Eye (tissue), 1 donor: Measurements from ENCODE around the gene FAM117B.
"Not testable (repeated sequence)": the region's sequence is repeated elsewhere in the genome, so short reads cannot be mapped to it uniquely, and the experiment has no call there.

Experiments
- DNase-seq: peaks from one replicate; pipeline ENCODE4 v3.0.0-alpha.2; 2015

The FAM117B gene

GRCh38 chr2:202639231-202639630, 4.5 kb downstream of the FAM117B start:
- no peak for DNase-seq

GRCh38 chr2:202642567-202642966, 7.8 kb downstream of the FAM117B start:
- DNase-seq: no peak

DNA sequence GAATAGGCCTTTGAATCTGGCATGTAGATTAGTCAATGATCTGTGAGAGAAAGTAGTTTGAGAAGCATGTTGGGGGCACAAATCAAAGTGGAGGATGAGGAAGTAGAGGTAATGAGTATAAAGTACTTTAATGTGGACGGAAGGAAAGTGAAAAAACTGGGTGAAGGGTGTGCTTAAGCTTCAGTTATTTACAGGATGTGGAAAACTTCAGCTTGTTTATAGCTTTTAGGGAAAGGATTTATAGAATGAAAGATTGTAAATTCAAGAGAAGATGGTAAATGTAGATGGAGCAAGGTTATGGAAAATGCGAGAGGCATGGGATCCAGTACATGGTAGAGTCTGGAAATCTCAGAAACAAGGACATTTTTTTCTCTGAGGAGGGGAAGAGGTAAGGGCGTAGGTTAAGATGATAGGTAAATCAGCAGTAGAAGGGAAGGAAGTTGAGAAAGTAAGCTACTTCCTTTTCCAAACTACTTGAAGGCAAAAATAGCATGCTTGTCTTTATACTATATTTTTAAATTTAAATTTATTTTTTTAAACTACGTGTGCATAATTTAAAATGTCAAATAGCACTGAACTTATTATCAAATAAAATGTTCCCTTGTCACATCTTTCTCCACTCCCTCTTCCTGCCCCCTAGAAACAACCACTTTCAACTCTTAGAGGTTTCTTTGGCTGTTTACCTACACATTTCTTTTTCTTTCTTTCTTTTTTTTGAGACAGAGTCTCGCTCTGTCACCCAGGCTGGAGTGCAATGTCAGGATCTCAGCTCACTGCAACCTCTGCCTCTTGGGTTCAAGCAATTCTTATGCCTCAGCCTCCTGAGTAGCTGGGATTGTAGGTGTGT, 8.5 kb downstream of the FAM117B start:
- DNase-seq: no peak

- DNase-seq: no peak
Measured at GRCh38 chr2:202652119-202652518, 17.4 kb downstream of the FAM117B start.

DNA sequence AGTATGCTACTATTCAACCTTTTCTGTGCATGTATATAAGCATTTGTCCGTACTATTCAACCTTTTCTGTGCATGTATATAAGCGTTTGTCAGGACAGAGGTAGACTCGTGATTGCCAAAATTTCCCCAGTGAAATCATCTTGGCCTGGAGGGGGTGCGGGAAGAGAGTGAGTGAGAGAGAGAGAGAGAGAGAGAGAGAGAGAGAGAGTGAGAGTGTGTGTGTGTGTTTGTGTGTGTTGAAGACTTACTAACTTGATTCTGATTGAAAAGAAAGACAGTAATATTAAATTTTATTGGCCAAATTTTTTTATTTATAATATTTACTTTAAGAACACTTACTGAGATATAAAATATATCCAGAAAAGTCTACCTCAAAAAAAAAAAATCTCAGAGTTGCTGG, 19.1 kb downstream of the FAM117B start:
- DNase-seq: no peak

GRCh38 chr2:202657876-202658275, 23.1 kb downstream of the FAM117B start:
- no peak for DNase-seq

DNA sequence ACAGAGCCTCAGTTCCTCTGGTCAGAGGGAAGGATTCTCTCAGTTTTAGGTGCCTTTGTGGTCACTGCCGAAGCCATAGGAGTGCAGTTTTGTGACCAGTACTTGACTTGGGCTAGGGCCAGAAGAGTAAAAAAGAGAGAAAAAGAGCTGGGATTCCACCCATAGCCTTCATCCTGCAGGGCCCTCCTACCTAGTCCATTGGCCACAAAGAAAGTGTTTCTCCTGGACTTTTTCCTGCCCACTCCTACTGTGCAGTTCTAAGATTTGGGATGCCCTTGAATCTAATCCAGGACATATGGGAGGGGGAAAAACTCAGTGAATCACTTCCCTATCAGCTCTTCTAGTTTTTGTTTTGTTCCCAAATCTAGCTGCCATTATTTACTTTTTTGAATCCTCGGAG, 26.0 kb downstream of the FAM117B start:
- no peak for DNase-seq

DNA sequence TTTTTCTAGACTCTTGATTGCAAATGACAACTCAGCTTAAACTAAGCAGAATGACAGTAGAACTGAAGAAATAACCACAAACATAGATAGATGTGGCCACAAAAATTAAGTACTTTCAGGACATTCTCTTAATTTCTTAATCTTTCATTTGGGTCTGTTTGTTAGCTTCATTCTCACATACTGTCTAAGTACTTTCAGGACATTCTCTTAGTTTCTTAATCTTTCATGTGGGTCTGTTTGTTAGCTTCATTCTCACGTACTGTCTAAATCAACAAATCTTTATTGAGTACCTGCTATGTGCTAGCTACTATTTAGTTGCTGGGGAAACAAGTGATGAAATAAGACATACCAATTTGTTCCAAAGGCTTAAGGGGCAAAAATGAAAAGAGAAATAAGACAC, 35.1 kb downstream of the FAM117B start:
- DNase-seq: no peak

- no peak for DNase-seq
Measured at GRCh38 chr2:202671317-202672035, 36.7 kb downstream of the FAM117B start.

DNA sequence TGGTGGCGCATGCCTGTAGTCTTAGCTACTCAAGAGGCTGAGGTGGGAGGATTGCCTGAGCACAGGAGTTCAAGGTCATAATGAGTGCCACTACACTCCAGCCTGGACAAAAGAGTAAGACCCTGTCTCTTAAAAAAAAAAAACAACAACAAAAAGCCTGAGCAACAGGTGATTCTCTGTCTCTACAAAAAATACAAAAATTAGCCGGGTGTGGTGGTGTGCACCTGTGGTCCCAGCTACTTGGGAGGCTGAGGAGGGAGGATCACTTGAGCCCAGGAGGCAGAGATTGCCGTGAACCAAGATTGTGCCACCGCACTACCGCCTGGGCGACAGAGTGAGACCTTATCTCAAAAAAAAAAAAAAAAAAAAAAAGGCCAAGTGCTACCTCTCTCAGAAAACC, 40.3 kb downstream of the FAM117B start:
- DNase-seq: not testable (repeated sequence)

DNA sequence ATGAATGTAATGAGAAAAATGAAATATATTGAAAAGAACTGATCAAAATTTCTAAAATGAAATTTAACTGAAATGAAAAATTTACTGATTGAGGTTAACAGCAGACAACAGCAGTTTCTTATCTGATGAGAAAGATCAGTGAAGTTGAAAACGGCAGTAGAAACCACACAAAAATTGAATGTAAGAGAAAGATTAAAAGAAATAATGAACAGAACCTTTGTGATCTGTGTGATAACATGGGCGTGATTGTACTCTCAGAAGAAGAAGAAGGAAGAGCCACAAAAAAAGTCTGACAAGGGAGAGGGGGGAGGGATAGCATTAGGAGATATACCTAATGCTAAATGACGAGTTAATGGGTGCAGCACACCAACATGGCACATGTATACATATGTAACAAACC, 45.2 kb downstream of the FAM117B start:
- no peak for DNase-seq

- no peak for DNase-seq
Measured at GRCh38 chr2:202680512-202680911, 45.7 kb downstream of the FAM117B start.

DNA sequence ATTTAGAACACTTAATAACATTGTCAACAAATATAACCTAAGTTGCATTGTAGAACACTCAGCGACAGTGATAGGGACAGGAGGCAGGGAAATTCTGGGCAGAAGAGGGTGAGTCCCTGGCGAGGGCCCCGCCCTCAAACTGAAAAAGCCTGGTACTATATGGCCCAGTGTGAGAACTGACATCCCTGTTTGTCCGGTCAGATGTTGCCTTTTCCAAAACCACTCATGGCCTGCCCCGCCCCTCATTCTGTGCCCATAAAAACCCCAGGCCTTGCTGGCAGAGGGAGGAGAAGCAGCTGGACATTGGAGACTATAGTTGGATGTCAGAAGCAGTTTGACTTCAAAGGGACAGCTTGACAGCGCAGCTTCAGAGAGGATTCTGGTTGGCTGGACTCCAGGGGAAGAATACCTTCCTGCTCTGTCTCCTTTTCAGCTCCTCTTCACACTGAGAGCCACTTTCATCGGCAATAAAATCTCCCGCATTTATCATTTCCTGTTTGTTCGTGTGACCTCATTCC, 47.0 kb downstream of the FAM117B start:
- no peak for DNase-seq

DNA sequence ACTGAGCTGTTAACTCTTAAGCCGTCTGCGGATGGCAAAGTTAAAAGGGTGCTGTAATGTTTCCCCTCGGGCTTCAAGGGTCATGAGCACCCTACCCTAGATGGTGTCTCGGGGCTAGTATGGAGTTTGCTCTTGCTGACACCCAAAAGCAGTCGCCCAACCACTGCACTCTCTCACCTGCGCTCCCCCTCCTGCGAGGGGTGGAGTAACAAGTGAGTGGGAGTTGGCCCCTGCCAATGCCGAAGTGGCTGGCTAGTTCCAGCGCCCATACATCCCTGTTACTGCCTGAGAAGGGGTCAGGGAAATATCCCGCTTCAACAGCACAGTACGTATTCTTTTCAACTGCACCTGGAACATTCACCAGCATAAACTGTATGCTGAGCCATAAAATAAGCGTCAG, 47.5 kb downstream of the FAM117B start:
- no peak for DNase-seq

GRCh38 chr2:202687276-202687675, 52.5 kb downstream of the FAM117B start:
- DNase-seq: no peak

- DNase-seq: no peak
Measured at GRCh38 chr2:202689459-202689858, 54.7 kb downstream of the FAM117B start.

- DNase-seq: no peak
Measured at GRCh38 chr2:202689898-202690297, 55.1 kb downstream of the FAM117B start.

DNA sequence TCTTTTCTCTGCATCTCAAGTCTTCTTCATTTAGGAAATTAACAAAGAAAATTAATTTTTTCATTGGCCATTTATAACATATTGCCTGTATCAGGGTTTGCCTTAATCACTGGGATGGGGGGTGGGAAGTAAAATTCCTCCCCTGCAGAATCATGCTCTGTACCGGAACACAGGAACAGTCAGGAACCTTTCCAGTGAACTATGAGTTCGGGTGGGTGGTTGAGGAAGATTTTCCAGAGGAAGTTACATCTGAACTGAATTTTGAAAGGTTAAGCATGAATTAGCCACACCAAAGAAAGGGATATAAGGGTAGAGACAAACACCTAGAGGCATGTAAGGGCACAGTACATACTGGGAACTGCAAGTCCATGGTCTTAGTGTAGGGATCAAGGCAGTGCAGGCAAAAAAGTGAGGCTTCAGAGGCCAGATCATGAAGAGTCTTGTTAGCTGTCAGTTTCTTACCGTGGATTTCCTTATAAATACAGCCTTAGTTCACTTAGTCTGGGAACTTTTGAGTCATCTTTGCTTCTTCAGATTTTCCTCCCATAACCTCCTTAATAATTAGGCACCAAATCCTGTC, 55.6 kb downstream of the FAM117B start:
- no peak for DNase-seq

DNA sequence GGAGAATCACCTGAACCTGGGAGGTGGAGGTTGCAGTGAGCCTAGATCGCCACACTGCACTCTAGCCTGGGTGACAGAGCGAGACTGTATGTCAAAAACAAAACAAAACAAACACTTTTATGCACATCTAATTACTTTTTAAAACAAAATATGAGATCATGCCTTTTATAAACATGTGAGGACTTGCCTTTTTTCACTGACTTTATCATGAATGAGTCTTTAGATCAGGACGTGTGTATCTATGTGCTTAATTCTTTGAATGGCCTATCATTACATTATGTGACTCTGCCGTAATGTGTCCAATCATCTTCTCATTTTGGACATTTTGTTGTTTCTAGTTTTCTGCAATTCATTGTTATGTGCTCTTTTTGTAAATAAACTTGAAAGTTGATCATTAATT, 58.7 kb downstream of the FAM117B start:
- no peak for DNase-seq

DNA sequence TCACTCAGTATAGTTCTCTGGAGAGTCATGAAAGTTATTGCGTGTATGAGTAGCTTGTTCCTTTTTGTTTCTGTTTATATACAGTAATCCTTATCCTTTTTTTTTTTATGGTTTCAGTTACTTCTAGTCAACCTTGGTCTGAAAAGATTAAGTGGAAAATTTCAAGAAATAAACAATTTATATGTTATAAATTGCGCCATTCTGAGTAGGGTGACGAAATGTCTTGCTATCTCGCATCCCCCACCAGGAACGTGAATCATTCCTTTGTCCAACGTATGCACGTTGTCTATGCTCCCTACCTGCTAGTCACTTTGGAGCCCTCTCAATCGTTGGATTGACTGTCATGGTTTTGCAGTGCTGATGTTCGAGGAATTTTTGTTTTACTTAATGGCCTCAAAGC, 60.4 kb downstream of the FAM117B start:
- DNase-seq: no peak

DNA sequence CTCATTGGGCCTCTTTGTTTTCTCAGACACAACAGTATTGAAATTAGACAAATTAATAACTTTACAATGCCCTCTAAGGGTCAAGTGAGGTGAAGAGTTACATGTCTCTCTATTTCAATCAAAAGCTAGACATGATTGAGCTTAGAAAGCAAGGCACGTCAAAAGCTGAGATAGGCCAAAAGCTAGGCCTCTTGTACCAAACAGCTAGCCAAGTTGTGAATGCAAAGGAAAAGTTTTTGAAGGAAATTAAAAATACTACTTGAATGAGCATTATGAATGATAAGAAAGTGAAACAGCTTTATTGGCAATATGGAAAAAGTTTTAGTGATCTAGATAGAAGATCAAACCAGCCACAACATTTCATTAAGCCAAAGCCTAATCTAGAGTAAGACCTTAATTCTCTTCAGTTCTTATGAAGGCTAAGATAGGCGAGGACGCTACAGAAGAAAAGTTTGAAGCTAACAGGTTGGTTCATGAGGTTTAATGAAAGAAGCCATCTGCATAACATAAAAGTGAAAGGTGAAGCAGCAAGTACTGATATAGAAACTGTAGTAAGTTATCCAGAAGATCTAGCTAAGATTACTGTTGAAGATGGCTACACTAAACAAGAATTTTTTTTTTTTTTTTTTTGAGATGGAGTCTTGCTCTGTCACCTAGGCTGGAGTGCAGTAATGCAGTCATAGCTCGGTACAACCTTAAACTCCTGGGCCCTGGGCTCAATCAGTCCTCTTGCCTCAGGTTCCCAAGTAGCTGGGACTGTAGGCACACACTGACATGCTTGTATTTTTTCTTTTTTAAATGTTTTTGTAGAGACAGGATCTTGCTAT, 65.5 kb downstream of the FAM117B start:
- DNase-seq: no peak

GRCh38 chr2:202703091-202703490, 68.3 kb downstream of the FAM117B start:
- DNase-seq: no peak

DNA sequence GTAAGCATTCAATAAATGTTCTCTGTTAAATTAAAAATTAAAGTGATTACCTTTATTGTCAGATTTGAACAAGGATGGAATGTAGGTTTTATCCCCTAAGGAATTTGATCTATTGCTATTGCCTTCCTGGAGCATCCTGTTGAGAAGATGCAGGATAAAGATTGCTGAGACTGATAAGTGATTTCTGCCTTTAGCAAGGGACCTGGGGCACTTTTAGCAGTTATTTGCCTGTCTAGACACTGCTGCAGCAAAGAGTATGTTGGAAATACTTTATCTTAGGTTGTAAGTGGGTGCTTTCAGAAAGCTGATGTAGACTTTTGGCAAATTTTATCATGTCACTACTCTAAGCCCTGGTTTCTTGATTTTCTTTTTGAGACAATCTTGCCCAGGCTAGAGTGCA, 69.5 kb downstream of the FAM117B start:
- no peak for DNase-seq
